GM10248 (cell line): ENCODE data around the gene FAM114A2.

ENCODE experiments used
- CTCF ChIA-PET: fragments of 300-600 bp; sonication (Branson Sonifier 250); formaldehyde crosslinking; extraction: SDS; loops from one replicate; lab custom pipeline; 2021; ENCODE audit warnings: antibody characterized with exemption; lab: Yijun Ruan, JAX
- POLR2A ChIA-PET: fragments of 350-650 bp; sonication (Branson Sonifier 250); formaldehyde crosslinking; extraction: SDS; loops from one replicate; lab custom pipeline; 2020; ENCODE audit warnings: antibody characterized with exemption; lab: Yijun Ruan, JAX
- DNase-seq: peaks from one replicate; pipeline ENCODE4 v3.0.0; 2012; ENCODE audit errors: extremely low spot score
- CTCF ChIP-seq: IDR thresholded peaks from 2 replicates; pipeline ENCODE4 v1.5.1; 2012; ENCODE audit warnings: mild to moderate bottlenecking, low read depth; ENCODE audit errors: extremely low read depth, missing control alignments, control extremely low read depth

The FAM114A2 gene

GRCh38 chr5:154055201-154055600 is 16.5 kb upstream of the FAM114A2 start:
- CTCF ChIA-PET: interaction anchor here (1.1 to 2.5 kb wide), 8 partner anchors 8 to 413 kb away, joined by 3 to 23 read pairs (median 6); no protein-coding TSS in a partner anchor
- TF ChIP-seq CTCF: no peak
- no peak for DNase-seq
- POLR2A ChIA-PET: no interaction called here

GRCh38 chr5:154053468-154053867 is 14.8 kb upstream of the FAM114A2 start:
- TF ChIP-seq CTCF: no peak
- ChIA-PET POLR2A (no interaction called here), CTCF (interaction anchor here (0.9 to 2.6 kb wide), 5 partner anchors 11 to 351 kb away, joined by 3 to 9 read pairs (median 4); no protein-coding TSS in a partner anchor)
- no peak for DNase-seq

GRCh38 chr5:154049636-154050035 is 10.9 kb upstream of the FAM114A2 start:
- TF ChIP-seq CTCF: no peak
- CTCF ChIA-PET: interaction anchor here (1.0 to 1.8 kb wide), 4 partner anchors 9 to 356 kb away, joined by 3 to 9 read pairs (median 3); no protein-coding TSS in a partner anchor
- POLR2A ChIA-PET: interaction anchor here (0.6 kb wide), 1 partner anchor 449 kb away, joined by 3 read pairs; no protein-coding TSS in a partner anchor
- no peak for DNase-seq

- TF ChIP-seq CTCF: no peak
- POLR2A ChIA-PET: no interaction called here
- CTCF ChIA-PET: interaction anchor here (0.8 to 3.5 kb wide), 4 partner anchors 8 to 358 kb away, joined by 3 to 9 read pairs (median 7); no protein-coding TSS in a partner anchor
Measured at GRCh38 chr5:154047324-154047723, 8.6 kb upstream of the FAM114A2 start.

GRCh38 chr5:154046486-154046885 is 7.8 kb upstream of the FAM114A2 start:
- ChIA-PET POLR2A (no interaction called here), CTCF (interaction anchor here (0.7 to 3.5 kb wide), 5 partner anchors 9 to 359 kb away, joined by 3 to 9 read pairs (median 7); no protein-coding TSS in a partner anchor)
- DNase-seq: no peak
- TF ChIP-seq CTCF: no peak

More at GRCh38 chr5:154047324-154047723, 8.6 kb upstream of the FAM114A2 start:
- DNase-seq: no peak

GRCh38 chr5:154044581-154044980 is 5.9 kb upstream of the FAM114A2 start:
- TF ChIP-seq CTCF: no peak
- CTCF ChIA-PET: no interaction called here
- POLR2A ChIA-PET: no interaction called here
- DNase-seq: no peak
